ENCODE results near the gene KCNK10. TPM values are rescaled to one million over a fixed set of nuclear protein-coding genes. Genes with fewer than 3 reads are reported as not detected.

KCNK10 gene
- total RNA-seq, 2 donors from 2014 or later: not detected

DNA sequence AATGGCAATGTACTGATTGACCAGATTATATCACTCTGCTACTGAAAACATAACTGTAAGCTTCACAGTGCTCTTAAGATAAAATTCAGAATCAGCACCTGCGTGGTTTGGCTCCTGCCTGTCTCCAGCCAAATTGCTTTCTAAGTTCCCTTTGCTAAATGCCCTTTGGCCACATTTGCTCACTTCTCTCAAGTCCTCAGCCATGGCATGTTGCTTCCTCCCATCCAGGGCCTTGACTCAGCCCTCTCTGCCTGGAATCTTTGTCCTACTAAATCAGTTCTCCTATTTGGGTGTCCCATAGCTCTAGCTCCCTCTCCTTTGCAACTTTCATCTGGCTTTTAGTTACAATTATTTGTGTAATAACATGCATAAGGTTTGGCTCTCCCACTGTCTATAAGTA lies 71.4 kb downstream of the KCNK10 start:
- H3K36me3 Mint-ChIP-seq (ENCODE audit: low read depth): no peaks in the 10 kb centered on the region
- peaks cover 79% of the 10 kb centered on the region for H3K27me3 Mint-ChIP-seq
- H3K4me3 Mint-ChIP-seq: no peak overlapping the region
- no peak for DNase-seq
- no peak overlapping the region for H3K27ac Mint-ChIP-seq
- no peaks in the 10 kb centered on the region for H3K9me3 ChIP-seq (ENCODE audit: control insufficient read depth, low read length, poor library complexity, severe bottlenecking)
- ATAC-seq: no peak
- H3K4me1 Mint-ChIP-seq: no peaks in the 10 kb centered on the region

DNA sequence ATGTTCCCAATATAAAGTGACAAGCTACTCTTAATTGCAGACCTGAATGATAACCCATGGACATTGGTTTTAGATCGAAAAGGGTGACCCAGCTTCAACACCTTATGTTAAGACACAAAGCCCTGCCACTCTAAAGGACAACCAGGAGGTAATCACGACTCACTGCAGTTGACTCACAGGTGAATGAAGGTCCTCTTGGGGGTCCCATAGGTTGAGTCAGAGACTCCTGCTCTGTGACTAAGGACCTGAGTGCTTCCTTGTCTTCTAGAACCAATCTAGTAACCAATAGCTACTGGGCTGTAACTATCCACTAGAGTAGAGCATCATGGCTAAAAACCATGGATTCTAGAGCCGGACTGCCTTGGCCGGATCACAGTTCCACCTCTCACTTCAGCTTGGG lies 73.8 kb downstream of the KCNK10 start:
- DNase-seq (no peak), ATAC-seq (no peak)
- H3K27ac Mint-ChIP-seq: no peak overlapping the region
- no peaks in the 10 kb centered on the region for H3K4me1 Mint-ChIP-seq
- peaks cover 2% of the 10 kb centered on the region for H3K36me3 Mint-ChIP-seq (ENCODE audit: low read depth)
- no peak overlapping the region for H3K4me3 Mint-ChIP-seq
- H3K9me3 ChIP-seq (ENCODE audit: control insufficient read depth, low read length, poor library complexity, severe bottlenecking): no peaks in the 10 kb centered on the region
- peaks cover 79% of the 10 kb centered on the region for H3K27me3 Mint-ChIP-seq

DNA sequence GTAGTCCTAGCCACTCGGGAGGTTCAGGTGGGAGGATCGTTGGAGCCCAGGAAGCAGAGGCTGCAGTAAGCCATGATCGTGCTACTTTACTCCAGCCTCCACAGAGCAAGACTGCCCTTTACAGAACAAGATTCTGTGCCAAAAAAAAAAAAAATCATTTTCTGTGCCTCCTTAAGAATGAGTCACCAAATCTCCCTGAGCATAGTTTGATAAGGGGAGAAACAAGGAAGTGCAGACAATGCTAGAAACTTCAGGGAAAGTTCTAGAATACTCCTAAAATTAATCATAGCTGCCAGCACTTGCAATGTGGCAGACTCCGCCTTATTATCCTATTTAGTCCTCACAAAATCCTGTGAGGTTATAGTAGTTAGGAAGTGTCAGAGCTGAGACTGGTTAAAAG lies 74.5 kb downstream of the KCNK10 start:
- DNase-seq: no peak

DNA sequence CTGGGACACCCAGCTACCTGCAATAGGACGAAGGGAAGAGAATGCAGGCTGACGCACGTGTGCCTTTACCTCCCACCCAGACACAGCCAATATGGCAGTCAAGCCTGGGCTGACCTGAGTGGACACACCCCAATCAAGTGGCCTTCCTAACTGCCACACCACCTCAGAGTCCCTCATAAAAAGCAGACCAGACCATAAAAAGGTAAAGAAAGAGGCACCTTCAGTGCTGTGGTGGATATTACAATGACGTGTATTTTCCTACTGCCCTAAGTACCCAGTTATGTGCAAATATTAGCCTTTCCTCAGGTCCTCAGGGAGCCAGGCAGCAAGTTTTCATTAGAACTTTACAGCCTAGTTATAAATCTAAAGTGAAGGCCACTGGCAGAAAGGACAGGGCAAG lies 75.8 kb downstream of the KCNK10 start:
- Mint-ChIP-seq H3K4me3 (no peak overlapping the region), H3K36me3 (ENCODE audit: low read depth) (peaks cover 2% of the 10 kb centered on the region), H3K27me3 (peaks cover 86% of the 10 kb centered on the region), H3K4me1 (no peaks in the 10 kb centered on the region), H3K27ac (no peak overlapping the region)
- H3K9me3 ChIP-seq (ENCODE audit: control insufficient read depth, low read length, poor library complexity, severe bottlenecking): no peaks in the 10 kb centered on the region
- DNase-seq (no peak), ATAC-seq (no peak)

More for the DNA sequence above, 74.5 kb downstream of the KCNK10 start:
- Mint-ChIP-seq H3K36me3 (ENCODE audit: low read depth) (peaks cover 2% of the 10 kb centered on the region), H3K4me1 (no peaks in the 10 kb centered on the region), H3K4me3 (no peak overlapping the region), H3K27me3 (peaks cover 77% of the 10 kb centered on the region), H3K27ac (no peak overlapping the region)
- no peak for ATAC-seq
- no peaks in the 10 kb centered on the region for H3K9me3 ChIP-seq (ENCODE audit: control insufficient read depth, low read length, poor library complexity, severe bottlenecking)

DNA sequence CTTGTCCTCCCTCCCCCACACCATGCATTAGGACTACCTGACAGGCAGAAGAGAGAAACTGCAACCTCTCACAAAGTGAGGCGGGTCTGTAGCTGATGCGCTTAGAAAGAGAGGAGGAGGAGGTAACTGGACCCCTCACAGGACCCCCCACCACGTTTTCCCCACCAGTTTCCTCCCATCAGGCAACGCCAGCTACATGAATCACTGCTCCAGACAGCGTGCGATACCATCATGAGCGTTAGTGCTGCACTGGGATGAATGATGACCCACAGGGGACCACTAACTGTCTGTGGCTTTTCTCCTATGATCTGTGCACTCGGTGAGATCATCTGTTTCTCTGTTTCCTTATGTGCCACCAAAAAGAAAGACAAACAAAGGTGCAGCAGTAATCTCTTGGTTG lies 77.7 kb downstream of the KCNK10 start:
- Mint-ChIP-seq H3K27me3 (peaks cover 86% of the 10 kb centered on the region), H3K4me1 (no peaks in the 10 kb centered on the region), H3K36me3 (ENCODE audit: low read depth) (peaks cover 2% of the 10 kb centered on the region), H3K27ac (no peak overlapping the region), H3K4me3 (no peak overlapping the region)
- no peaks in the 10 kb centered on the region for H3K9me3 ChIP-seq (ENCODE audit: control insufficient read depth, low read length, poor library complexity, severe bottlenecking)
- ATAC-seq: no peak
- no peak for DNase-seq

DNA sequence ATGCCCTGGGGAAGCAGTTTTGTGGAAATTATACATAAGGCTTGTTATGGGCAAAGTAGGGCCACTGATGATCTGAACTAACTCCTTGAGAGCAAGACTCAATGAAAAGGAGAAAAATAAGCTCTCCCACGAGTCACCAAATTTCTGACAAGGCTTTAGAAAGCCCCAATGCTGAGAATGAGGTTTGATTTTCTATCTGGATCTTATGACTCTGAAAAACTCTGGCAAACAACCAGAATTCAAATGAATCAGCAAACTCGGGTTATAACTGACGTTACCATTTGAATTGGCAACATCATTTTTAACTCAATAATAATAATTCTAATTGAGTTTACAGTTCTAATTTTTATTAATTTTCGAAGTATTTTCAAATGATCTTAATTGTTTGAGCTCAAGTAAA lies 79.1 kb downstream of the KCNK10 start:
- Mint-ChIP-seq H3K4me1 (no peaks in the 10 kb centered on the region), H3K27me3 (peaks cover 87% of the 10 kb centered on the region)

DNA sequence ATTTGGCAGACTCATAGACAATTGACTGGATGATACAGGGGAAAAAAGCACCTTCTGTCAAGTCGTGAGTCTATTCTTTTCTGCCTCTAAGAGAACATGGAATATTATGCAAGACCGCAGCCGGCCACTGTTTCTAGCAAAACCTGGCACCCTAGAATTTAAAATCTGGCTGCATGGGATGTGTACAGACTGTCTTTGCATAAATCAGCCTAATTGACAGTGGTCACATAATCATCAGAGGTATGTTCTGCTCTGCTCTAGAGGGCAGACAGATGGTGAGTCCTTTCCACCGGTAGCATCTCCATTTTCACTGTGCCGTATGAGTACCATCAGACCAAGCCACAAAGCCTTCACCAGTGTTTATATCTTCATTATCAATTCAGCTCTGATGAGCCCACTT lies 80.6 kb downstream of the KCNK10 start:
- no peak overlapping the region for H3K4me3 Mint-ChIP-seq
- peaks cover 75% of the 10 kb centered on the region for H3K27me3 Mint-ChIP-seq
- no peaks in the 10 kb centered on the region for H3K4me1 Mint-ChIP-seq
- H3K9me3 ChIP-seq (ENCODE audit: control insufficient read depth, low read length, poor library complexity, severe bottlenecking): no peaks in the 10 kb centered on the region
- DNase-seq (no peak), ATAC-seq (no peak)
- H3K27ac Mint-ChIP-seq: no peak overlapping the region
- peaks cover 2% of the 10 kb centered on the region for H3K36me3 Mint-ChIP-seq (ENCODE audit: low read depth)

More for the DNA sequence above, 79.1 kb downstream of the KCNK10 start:
- H3K27ac Mint-ChIP-seq: no peak overlapping the region
- H3K36me3 Mint-ChIP-seq (ENCODE audit: low read depth): peaks cover 2% of the 10 kb centered on the region
- DNase-seq: no peak
- no peak overlapping the region for H3K4me3 Mint-ChIP-seq
- no peak for ATAC-seq
- no peaks in the 10 kb centered on the region for H3K9me3 ChIP-seq (ENCODE audit: control insufficient read depth, low read length, poor library complexity, severe bottlenecking)

DNA sequence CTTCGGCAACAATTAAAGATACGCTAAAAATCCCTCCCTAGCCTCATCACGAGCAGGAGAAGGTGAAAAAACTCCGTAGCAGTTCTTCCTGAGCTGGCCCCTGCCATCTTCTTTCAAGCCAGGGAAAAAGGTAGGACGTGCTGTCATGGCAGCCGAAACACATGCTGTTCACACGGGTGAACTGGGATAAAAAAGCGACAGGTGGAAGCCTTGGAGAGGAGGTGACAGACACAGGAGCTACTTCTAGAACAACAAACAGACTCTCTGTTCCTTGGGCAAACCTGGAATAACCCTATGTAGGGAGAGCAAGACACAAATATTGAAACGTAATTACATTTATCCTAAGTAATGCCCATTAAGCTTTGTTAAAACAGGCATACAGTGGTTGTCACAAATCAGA lies 81.3 kb downstream of the KCNK10 start:
- Mint-ChIP-seq H3K4me1 (no peaks in the 10 kb centered on the region), H3K27ac (no peak overlapping the region), H3K4me3 (no peak overlapping the region), H3K27me3 (peaks cover 69% of the 10 kb centered on the region), H3K36me3 (ENCODE audit: low read depth) (peaks cover 2% of the 10 kb centered on the region)
- no peak for ATAC-seq
- no peaks in the 10 kb centered on the region for H3K9me3 ChIP-seq (ENCODE audit: control insufficient read depth, low read length, poor library complexity, severe bottlenecking)
- no peak for DNase-seq

DNA sequence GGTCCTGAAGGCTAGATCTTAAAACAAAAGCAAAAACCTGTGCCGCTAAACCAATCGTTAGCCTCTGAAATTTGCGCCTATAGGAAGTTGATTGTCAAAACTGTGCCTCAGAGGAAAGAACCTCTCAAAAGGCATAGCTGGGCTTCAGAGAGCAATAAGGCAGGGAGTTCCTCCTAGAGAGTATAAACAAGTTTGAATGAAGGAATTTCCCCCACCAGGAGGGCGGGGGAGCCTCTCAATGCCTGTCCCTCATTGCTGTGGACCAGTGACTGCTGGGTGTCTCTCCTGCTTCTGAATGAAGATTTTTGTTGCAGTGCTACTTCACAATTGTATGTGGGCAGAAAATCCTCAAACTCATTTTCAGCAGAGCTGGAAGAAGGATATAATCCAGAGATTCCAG lies 88.6 kb downstream of the KCNK10 start:
- no peaks in the 10 kb centered on the region for H3K9me3 ChIP-seq (ENCODE audit: control insufficient read depth, low read length, poor library complexity, severe bottlenecking)
- Mint-ChIP-seq H3K27me3 (peaks cover 37% of the 10 kb centered on the region), H3K36me3 (ENCODE audit: low read depth) (no peaks in the 10 kb centered on the region), H3K27ac (no peak overlapping the region), H3K4me3 (no peak overlapping the region), H3K4me1 (no peaks in the 10 kb centered on the region)
- DNase-seq: no peak
- ATAC-seq: no peak

DNA sequence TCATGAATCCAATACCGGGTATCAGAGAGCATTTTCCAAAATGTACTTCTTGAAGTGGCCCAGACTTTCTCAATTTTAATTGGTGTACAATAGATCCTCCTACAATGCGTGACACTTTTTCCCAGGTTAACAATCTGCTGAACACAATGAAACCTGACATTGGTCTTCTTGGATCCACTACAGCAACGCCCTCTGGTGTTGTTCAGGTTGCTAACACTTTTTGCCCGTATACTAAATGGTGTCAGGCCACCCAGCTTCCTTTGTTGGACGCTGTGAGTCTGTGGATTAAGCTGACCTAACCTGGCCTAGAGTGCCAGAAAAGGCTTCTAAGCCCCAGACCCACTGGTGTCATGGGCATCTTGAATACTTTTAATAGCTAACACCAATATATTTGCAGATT lies 89.2 kb downstream of the KCNK10 start:
- no peaks in the 10 kb centered on the region for H3K36me3 Mint-ChIP-seq (ENCODE audit: low read depth)
- peaks cover 33% of the 10 kb centered on the region for H3K27me3 Mint-ChIP-seq
- no peaks in the 10 kb centered on the region for H3K9me3 ChIP-seq (ENCODE audit: control insufficient read depth, low read length, poor library complexity, severe bottlenecking)
- H3K4me1 Mint-ChIP-seq: no peaks in the 10 kb centered on the region
- no peak overlapping the region for H3K27ac Mint-ChIP-seq
- no peak overlapping the region for H3K4me3 Mint-ChIP-seq
- ATAC-seq (no peak), DNase-seq (no peak)

DNA sequence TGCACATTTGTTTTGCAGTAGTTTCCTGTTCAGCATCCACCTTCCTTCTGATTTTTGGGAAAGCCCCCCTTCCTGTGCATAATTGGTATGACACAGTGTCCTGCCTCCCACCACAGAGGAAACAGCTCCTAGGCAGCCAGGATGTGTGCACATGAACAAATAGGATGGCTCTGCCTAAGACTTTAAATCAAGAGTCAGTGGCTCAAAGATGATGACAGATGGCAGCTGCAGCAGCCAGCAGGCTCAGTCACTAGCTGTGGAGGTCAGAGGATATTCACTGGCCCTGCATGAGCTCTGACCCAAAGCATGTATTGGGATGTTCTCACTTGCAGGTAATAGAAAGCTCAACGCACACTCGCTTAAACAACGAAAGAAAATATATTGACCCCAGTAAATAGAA lies 90.3 kb downstream of the KCNK10 start:
- H3K36me3 Mint-ChIP-seq (ENCODE audit: low read depth): no peaks in the 10 kb centered on the region
- H3K4me3 Mint-ChIP-seq: no peak overlapping the region
- H3K9me3 ChIP-seq (ENCODE audit: control insufficient read depth, low read length, poor library complexity, severe bottlenecking): no peaks in the 10 kb centered on the region
- H3K27ac Mint-ChIP-seq: no peak overlapping the region
- no peaks in the 10 kb centered on the region for H3K4me1 Mint-ChIP-seq
- ATAC-seq (no peak), DNase-seq (no peak)
- peaks cover 33% of the 10 kb centered on the region for H3K27me3 Mint-ChIP-seq

DNA sequence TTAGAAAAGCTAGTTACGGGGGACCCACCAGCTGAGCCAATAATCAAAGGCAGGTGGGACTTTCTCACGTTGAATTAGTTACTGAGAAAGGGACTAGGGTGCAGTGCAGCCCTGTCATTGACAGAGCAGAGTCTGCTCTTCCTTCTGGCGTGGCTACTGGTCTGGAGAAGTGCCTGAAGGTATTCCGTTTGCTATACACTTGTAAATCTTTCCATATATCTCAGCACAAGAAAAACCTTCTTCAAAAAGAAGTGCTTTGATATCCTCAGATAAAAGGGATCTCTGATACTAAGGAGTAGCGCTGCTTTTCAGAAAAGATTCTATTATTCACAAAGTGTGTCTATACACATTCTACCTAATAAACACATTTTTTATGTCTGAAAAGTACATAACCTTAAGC lies 91.5 kb downstream of the KCNK10 start:
- DNase-seq (no peak), ATAC-seq (no peak)
- Mint-ChIP-seq H3K36me3 (ENCODE audit: low read depth) (no peaks in the 10 kb centered on the region), H3K27me3 (peaks cover 39% of the 10 kb centered on the region), H3K4me1 (no peaks in the 10 kb centered on the region), H3K4me3 (no peak overlapping the region), H3K27ac (no peak overlapping the region)
- H3K9me3 ChIP-seq (ENCODE audit: control insufficient read depth, low read length, poor library complexity, severe bottlenecking): no peaks in the 10 kb centered on the region

DNA sequence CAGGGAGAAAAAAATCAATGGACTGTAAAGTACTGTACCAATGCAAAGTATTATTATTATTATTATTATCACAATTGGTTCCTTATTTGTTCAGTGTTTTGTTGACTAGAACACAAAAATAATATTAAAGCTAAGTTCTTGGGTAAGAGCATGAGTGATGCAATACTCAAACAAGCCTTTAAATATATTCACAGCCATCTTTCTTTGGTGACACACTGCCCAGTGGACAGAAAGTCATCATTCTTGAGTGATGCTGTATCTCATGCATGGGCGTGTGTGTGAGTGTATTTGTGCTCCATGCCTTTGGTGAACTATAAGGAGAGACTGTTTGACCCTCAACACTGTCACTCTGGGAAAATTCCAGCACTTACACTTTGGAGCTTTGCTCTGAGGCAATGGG lies 93.6 kb downstream of the KCNK10 start:
- no peaks in the 10 kb centered on the region for H3K9me3 ChIP-seq (ENCODE audit: control insufficient read depth, low read length, poor library complexity, severe bottlenecking)
- Mint-ChIP-seq H3K27ac (no peak overlapping the region), H3K36me3 (ENCODE audit: low read depth) (no peaks in the 10 kb centered on the region), H3K27me3 (peaks cover 50% of the 10 kb centered on the region), H3K4me1 (no peaks in the 10 kb centered on the region), H3K4me3 (no peak overlapping the region)
- ATAC-seq (no peak), DNase-seq (no peak)

DNA sequence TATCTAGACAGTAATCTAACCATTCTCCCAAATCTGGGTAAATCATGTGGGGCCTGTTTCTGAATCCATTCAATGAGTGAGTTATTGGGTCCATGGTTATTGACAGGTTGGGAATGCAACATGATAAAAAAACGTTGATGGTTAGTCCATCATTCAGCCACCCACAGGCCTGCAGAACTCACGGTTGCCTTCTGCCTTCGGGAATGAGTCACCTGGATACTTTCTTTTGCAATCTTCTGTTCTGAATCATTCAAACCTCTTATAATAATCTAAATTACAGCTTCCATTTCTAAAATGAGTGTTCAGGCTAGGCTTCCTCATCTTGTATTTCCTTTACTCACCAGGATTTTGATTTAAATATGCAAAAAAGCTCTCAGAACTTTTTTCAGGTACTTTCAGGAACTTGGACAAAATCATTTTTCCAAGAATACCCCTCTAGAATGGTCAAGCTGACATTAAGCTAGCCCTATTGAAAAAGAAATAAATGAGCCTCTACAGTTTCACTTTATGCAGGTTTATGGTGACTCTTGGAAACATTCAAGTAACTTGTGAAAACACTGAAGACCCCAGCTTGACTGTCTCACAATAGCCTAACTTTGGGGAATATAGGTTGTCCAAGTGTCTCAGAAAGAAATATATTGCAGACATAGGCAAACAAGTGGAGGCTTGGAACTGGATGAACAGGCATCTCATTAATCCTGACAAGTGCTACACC lies 94.4 kb downstream of the KCNK10 start:
- no peak for DNase-seq
- Mint-ChIP-seq H3K4me3 (no peak overlapping the region), H3K4me1 (no peaks in the 10 kb centered on the region), H3K27ac (no peak overlapping the region), H3K27me3 (peaks cover 42% of the 10 kb centered on the region), H3K36me3 (ENCODE audit: low read depth) (no peaks in the 10 kb centered on the region)
- no peaks in the 10 kb centered on the region for H3K9me3 ChIP-seq (ENCODE audit: control insufficient read depth, low read length, poor library complexity, severe bottlenecking)
- no peak for ATAC-seq
